ENCODE results near the gene SMURF1.

The SMURF1 gene

GRCh38 chr7:99141841-99142726 lies 1.8 kb downstream of the SMURF1 start:
- H3K4me3 ChIP-seq (ENCODE audit: low read depth, low read length): peak overlapping the region; percentile 29

DNA sequence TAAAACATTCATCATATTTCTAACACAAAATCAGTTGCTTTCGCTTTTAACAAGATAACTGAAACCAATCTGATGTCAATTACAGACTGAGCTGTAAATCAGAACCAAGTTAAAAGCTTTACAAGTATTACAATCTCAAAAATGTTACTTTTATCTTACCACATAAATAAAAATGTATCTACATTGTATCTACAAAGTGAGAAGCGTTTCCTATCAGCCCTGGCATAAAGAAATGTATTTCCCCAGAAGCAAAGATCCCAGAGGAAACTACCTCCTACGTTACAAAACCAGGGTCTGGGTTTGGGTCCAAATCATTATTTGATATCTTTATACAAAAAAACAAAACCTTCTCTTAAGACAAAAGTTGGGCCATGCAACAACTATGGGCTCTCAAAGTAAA lies 2.6 kb downstream of the SMURF1 start:
- H3K4me3 ChIP-seq (ENCODE audit: low read depth, low read length): no peak overlapping the region

GRCh38 chr7:99140813-99141212 lies 3.1 kb downstream of the SMURF1 start:
- no peak overlapping the region for H3K4me3 ChIP-seq (ENCODE audit: low read depth, low read length)

- no peak overlapping the region for H3K4me3 ChIP-seq (ENCODE audit: low read depth, low read length)
Measured at GRCh38 chr7:99139036-99139435, 4.9 kb downstream of the SMURF1 start.

DNA sequence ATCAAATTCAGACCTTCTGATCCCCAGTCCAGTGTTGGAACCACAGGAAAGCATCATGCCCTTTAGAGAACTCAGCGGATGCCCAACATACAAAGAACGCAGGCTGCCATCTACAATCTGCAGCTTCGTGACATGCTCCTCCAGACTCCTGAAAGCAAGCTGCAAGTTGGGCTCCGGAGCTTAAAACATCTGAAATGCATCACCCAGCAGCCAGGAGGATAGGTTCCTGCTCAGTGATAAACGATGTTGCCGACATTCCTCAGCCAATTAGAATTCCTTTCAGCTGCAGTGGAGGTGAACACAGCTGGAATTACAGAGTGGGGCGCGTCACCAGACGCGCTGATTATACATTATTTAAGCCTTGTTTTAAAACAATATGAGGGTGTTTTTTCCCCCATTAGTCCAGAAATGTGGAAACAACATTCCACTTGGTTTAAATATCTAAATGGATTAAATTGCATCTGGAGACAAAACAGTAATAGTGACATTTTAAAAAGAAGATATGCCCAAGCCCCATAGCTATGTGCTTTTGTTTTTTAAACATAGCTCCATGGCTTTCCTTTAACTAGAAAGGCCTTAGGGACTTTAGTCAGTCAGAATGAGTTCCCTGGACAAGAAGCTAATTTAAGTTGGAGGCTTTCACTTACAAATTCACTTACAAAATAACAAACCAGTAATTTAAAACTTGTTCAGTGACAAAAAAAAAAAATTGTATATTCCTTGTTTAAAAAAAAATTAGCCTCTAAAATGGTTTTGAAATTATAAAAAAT lies 6.3 kb downstream of the SMURF1 start:
- no peak overlapping the region for H3K4me3 ChIP-seq (ENCODE audit: low read depth, low read length)

GRCh38 chr7:99135938-99136337 lies 8.0 kb downstream of the SMURF1 start:
- H3K4me3 ChIP-seq (ENCODE audit: low read depth, low read length): no peak overlapping the region

- H3K4me3 ChIP-seq (ENCODE audit: low read depth, low read length): no peak overlapping the region
Measured at GRCh38 chr7:99133766-99134564, 9.9 kb downstream of the SMURF1 start.

- H3K4me3 ChIP-seq (ENCODE audit: low read depth, low read length): no peak overlapping the region
Measured at GRCh38 chr7:99132595-99133321, 11.2 kb downstream of the SMURF1 start.

GRCh38 chr7:99131290-99131689 lies 12.6 kb downstream of the SMURF1 start:
- H3K4me3 ChIP-seq (ENCODE audit: low read depth, low read length): no peak overlapping the region

- H3K4me3 ChIP-seq (ENCODE audit: low read depth, low read length): no peak overlapping the region
Measured at GRCh38 chr7:99129536-99129935, 14.4 kb downstream of the SMURF1 start.

- H3K4me3 ChIP-seq (ENCODE audit: low read depth, low read length): no peak overlapping the region
Measured at GRCh38 chr7:99129001-99129400, 14.9 kb downstream of the SMURF1 start.

- H3K4me3 ChIP-seq (ENCODE audit: low read depth, low read length): no peak overlapping the region
Measured at GRCh38 chr7:99128076-99128950, 15.6 kb downstream of the SMURF1 start.

DNA sequence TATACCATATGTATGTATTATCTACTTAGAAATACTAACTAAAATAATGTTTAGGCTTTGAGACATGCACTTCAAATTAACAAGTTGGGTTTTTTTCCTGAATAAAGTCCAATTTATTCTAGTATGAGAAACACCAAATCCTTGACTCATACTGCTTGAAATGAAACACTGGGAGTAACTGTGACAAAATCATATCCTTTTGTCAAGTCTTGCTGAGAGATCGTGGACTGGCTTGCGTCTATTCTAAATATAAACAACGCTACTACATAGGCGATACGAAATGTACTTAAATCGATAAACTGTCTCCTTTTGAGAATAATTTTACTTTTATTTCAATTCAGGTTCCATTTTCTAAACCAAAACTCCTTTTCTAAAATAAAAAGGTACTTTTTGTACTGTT lies 16.3 kb downstream of the SMURF1 start:
- no peak overlapping the region for H3K4me3 ChIP-seq (ENCODE audit: low read depth, low read length)

DNA sequence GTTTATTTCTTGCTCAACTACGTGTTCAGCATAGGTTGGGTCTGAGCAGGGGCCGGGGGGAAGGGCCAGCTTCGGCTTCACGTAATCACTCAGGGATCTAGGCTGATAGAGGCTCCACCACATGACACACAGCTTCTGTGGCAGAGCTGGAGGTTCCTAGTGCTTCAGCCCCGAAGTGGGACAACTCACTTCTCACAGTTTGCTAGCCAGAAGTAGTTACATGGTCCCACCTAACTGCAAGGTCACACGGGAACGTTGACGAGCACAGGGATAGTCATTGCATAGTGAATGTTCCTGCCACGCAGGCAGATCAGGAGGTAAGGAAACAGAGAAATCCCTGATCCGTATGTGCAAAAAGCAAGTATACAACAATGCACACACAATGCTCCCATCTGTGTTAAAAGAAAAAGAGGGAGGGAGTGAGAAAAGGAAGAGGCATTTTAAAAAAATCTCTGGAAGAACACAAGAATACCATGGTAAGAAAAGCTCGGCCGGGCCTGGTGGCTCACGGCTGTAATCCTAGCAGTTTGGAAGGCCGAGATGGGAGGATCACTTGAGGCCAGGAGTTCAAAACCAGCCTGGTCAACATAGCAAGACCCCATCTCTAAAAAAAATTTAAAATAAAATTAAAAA lies 16.9 kb downstream of the SMURF1 start:
- no peak overlapping the region for H3K4me3 ChIP-seq (ENCODE audit: low read depth, low read length)

- H3K4me3 ChIP-seq (ENCODE audit: low read depth, low read length): no peak overlapping the region
Measured at GRCh38 chr7:99125505-99125865, 18.4 kb downstream of the SMURF1 start.

- H3K4me3 ChIP-seq (ENCODE audit: low read depth, low read length): no peak overlapping the region
Measured at GRCh38 chr7:99124751-99125504, 19.0 kb downstream of the SMURF1 start.

DNA sequence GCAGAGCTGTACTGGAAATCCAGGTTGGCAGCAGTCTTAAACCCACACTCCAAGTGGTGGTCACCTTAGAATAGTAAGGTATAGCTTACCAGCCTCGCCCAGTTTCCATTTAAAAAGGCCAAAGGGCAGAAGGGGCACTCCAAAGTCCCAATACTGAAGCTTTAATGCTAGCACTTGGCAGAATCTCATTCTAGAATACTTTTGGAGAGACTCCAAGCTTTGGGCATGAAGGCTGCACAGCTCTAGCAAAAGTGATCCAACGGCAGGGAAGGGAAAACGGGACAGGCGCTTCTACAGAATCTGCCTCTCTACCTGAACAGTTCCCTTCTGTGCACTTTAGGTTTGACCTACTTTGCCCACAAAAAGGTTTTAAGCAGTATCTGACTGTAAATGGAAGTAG lies 19.7 kb downstream of the SMURF1 start:
- H3K4me3 ChIP-seq (ENCODE audit: low read depth, low read length): no peak overlapping the region

GRCh38 chr7:99123571-99124033 lies 20.3 kb downstream of the SMURF1 start:
- H3K4me3 ChIP-seq (ENCODE audit: low read depth, low read length): no peak overlapping the region

Data from iPS-11a (cell line).